ENCODE measurements around the gene SRPK1. TPM values are rescaled to one million over a fixed set of nuclear protein-coding genes. Genes with fewer than 3 reads are reported as not detected.

Gene SRPK1
- polyA plus RNA-seq, 4 donors, result 33.6 to 51.9 (median 50.6) TPM

DNA sequence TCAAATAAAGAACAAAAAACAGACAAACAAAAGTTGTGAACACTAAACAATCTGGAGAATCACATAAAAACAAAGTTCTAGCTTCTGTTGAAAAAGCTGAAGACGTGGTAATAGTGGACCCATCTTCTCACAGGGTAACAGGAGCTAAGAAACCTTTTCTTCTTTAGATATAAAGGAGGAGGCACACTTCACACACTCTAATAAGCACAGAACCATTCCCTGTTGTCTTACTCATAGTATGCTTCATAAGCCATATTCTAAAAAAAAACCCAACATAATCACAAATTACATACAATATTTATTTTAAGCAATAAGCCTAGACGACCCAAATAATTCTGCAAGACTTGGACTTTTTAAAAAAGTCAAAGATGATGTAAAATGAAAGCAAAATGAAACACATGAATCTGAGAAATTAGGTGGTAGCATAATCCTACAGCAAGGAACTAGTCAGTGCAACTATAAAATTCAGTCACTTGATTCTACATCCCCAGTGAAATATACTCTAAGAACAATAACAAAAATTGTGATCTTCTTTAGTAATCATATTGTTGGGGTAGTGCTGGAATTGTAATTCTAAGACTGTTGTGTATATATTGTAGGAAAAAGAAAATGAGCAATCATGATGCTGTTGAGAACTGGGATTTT is 15.6 kb downstream of the SRPK1 start:
- DNase-seq (ENCODE audit: low read depth in 4 of 4, low spot score in 3 of 4), result no peak

DNA sequence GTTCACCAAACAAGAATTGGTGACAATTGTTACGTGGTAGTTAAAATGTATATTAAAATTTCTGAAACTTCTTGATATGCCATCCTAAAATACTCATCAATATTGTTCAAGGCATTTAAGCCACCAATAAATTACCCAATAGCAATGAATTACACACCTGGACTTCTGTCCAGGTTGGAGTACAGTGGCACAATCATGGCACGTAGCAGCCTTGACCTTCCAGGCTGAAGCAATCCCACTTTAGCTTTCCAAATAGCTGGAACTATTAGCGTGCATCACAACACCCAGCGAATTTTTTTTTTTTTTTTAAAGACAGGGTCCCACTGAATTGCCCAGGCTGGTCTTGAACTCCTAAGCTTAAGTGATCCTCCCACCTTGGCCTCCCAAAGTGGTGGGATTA is 17.2 kb downstream of the SRPK1 start:
- no peak for DNase-seq (ENCODE audit: low read depth in 4 of 4, low spot score in 3 of 4)

DNA sequence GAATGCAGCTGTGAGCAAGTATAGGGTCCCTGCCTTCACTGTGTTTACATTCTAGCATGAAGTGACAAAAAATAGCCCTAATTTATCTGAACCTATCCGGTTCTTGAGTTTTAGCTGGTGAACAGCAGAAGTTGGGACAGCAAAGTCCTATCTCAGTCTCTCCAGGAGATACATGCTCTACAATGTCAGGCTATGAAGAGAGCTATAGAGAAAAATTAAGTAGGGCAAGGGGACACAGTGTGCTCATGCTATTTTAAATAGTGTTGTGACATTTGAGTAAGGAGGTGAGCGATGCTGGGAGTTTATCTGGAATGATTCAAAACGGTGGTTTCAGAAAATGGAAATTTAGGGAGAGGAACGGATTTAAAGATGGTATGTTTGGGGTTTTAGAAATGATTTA is 20.4 kb downstream of the SRPK1 start:
- DNase-seq (ENCODE audit: low read depth in 4 of 4, low spot score in 3 of 4), result no peak

DNA sequence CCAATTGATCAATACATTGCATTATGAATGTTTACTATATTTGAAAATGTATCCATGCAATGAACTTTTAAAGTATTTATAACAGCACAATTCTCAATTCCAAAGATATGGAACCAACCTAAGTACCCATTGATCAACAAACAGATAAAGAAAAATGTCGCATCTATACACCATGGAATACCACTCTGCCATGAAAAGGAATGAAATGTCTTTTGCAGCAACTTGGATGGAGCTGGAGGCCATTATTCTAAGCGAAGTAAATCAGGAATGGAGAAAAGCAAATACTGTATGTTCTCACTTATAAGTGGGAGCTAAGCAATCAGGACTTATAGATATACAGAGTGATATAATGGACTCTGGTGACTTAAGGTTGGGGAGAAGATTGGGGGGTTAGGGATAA is 22.9 kb downstream of the SRPK1 start:
- DNase-seq (ENCODE audit: low read depth in 4 of 4, low spot score in 3 of 4), result no peak

DNA sequence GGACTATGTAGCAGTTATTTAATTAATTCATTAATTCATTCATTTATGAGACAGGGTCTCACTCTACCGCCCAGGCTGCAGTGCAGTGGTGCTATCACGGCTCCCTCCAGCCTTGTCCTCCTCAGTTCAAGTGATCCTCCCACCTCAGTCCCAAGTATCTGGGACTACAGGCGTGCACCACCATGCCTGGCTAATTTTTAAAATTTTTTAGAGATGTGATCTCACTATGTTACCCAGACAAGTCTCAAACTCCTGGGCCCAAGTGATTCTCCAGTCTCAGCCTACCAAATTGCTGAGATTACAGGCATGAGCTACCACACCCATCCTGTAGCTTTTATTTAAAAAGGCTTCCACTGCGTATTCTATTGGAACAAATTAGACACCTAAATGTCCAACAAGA is 23.4 kb downstream of the SRPK1 start:
- no peak for DNase-seq (ENCODE audit: low read depth in 4 of 4, low spot score in 3 of 4)

DNA sequence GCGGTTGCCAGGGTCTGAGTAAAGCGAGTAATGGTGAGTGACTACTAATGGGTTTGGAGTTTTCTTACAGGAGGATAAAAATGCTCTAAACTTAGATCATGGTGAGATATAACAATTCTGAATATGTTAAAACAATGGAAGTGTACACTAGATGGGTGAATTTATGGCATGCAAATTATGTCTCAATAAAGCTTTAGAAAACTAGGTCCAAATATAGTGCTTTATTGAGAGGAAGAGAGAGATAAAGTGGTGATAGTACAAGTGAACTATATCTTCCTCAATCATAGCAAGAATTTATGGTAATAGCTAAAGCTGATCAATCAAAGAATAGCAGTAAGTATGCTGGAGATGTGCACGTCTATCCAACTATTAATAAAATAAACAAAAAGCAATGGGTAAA is 23.9 kb downstream of the SRPK1 start:
- DNase-seq (ENCODE audit: low read depth in 4 of 4, low spot score in 3 of 4), result no peak

DNA sequence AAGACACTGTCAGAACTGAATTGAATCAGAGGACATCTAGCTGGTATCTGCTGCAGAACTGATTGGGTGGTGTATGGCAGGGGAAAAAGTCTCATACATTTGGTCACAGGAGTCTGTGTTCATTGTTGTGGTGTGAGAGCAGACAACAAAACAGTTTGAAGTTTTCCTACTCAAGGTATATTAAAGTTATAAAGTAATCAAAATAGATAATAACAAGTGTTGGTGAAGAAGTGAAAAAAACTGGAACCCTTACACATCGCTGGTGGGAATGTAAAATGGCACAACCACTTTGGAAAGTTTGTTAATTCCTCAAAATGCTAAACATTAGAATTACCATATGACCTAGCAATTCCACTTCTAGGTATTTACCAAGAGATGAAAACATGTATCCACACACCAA is 24.7 kb downstream of the SRPK1 start:
- no peak for DNase-seq (ENCODE audit: low read depth in 4 of 4, low spot score in 3 of 4)

DNA sequence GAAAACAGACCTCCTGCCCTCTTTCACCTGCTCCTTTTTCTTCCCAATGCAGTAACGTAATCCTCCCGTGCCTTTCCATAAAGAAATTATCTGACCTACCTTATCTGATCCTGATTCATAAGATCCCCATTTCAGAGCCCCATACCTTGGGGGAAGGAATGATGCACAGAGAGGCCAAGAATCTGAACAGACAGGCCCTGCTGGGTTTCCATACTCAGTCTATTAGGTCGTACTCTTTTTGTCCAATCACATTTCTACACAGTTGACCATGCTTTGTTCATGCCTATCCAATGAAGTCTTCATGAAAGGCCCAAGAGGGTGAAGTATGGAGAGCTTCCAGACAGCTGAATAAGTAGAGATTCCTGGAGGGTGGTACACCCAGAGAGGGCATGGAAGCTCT is 25.3 kb downstream of the SRPK1 start:
- no peak for DNase-seq (ENCODE audit: low read depth in 4 of 4, low spot score in 3 of 4)

DNA sequence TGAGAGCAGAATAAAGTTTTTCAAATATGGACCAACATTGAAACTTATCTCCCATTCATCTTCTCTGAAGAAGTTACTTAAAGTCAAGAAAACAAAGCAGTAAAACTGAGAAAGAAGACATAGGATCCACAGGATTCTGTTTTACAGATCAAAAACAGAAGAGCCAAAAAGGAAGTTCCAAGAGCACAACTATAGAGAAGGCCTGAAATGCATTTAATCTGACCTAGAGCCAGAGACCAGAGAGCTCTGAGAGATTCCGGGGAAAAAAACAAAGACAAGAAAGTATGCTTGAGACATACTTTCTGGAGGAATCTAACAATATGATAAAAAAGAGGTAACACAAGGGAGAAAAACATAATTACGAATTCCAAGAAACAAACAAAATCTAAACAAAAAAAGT is 26.1 kb downstream of the SRPK1 start:
- DNase-seq (ENCODE audit: low read depth in 4 of 4, low spot score in 3 of 4), result no peak

DNA sequence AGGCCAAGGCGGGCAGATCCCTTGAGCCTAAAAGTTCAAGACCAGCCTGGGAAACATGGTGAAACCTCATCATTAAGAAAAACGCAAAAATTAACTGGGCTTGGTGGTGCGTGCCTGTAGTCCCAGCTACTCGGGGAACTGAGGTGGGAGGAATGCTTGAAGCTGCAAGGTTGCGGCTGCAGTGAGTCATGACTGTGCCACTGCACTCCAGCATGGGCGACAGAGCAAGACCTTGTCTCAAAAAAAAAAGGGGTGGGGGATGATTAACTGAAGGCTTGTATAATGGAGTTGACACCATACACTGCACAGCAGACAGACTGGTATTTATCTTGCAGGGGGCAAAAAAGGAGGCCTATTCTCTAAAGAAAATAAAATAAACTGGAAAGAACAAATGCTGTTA is 27.7 kb downstream of the SRPK1 start:
- peak in 1 of 4 donors; percentile 17 for DNase-seq (ENCODE audit: low read depth in 4 of 4, low spot score in 3 of 4)

DNA sequence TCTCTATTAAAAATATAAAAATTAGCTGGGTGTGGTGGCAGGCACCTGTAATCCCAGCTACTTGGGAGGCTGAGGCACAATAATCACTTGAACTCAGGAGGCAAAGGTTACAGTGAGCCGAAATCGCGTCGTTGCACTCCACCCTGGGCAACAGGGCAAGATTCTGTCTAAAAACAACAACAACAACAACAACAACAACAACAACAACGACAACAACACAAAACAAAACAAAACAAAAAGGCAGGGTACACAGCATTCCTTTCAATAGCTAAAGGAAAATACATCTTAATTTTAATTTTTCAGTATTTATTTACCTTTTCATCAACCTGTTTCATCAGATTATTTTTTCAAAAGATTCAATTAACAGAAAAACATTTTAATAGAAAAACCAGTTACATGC is 28.4 kb downstream of the SRPK1 start:
- DNase-seq (ENCODE audit: low read depth in 4 of 4, low spot score in 3 of 4), result no peak

DNA sequence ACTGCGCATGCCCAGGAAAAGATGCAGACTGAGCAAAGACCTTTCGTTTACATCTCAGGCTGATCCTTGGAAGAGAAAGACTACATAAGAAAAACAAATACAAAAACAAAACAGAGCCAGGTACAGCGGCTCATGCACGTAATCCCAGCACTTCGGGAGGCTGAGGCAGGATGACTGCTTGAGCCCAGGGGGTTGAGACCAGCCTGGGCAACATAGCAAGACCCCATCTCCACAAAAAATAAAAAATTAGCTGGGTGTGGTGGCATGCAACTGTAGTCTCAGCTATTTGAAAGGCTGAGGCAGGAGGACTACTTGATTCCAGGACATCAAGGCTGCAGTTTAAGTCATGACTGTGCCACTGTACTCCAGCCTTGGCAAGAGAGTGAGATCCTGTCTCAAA is 41.7 kb downstream of the SRPK1 start:
- no peak for DNase-seq (ENCODE audit: low read depth in 4 of 4, low spot score in 3 of 4)

DNA sequence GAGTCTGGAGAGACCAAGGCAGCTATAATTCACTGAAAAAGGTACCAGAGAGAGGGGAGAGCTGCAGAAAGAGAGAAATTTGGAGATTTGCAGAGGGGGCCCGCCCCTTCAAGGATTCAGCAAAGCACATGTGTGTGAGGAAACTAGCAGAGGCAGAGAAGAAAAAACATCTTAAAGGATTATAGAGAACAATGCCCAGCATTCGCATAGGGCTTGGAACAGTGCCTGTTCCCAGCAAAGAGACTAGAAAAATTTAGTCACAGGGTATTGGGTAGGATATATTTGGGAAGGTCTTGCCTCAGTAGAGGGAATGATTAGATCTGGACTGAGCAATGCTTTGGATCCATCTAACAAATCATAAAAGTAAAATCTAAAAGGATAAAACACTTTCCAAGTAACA is 44.0 kb downstream of the SRPK1 start:
- DNase-seq (ENCODE audit: low read depth in 4 of 4, low spot score in 3 of 4), result no peak

DNA sequence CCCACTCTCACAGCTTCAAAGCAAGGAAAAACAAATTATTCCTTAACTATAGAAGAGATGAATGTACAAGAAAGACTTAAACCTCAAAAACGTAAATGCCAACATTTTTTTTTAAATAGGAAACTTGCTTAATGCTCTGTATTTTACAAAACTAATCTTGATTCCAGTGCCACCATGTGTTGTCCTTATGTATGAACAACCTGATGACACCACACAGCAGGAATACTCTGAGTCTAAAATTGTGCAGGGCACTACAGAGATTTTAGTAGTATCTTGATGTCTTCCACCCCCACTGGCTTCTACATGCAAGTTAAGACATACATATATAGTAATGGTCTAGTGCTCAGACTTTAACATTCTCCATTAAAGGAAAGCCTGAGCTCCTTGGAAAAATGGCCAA is 46.2 kb downstream of the SRPK1 start:
- no peak for DNase-seq (ENCODE audit: low read depth in 4 of 4, low spot score in 3 of 4)

DNA sequence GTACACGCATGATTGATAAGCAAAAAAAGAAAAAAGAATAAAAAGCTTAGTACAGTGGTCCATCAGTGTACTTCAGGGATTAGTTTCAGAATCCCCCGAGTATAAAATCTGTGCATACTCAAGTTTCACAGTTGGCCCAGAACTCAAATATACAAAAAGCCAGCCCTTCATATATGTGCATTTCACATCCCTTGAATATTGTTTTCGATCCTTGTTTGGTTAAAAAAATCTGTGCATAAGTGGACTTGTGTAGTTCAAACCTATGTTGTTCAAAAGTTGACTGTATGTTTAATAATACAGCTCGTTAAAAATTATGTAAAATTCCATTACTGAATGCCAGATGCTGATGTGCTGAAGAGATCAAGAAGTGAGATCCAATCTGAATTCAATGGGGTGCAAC is 61.5 kb downstream of the SRPK1 start:
- no peak for DNase-seq (ENCODE audit: low read depth in 4 of 4, low spot score in 3 of 4)

DNA sequence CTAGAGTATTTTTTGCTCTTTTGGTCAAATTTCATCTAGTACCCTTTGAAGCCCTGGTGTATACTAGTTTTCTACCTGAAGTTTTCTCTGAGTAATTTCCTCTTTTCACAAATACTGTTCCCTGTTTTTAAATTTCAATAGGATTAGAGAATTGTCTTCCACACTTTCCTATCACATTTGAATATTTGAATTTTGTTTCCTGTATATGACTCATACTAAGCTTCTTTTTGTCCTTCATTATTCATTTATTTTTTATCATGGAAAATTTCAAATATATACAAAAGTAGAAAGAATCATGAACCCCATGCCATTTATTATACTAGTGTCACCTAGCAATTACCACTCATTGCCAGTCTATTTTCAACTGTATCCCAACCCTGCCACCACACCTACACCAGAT is 63.0 kb downstream of the SRPK1 start:
- no peak for DNase-seq (ENCODE audit: low read depth in 4 of 4, low spot score in 3 of 4)

DNA sequence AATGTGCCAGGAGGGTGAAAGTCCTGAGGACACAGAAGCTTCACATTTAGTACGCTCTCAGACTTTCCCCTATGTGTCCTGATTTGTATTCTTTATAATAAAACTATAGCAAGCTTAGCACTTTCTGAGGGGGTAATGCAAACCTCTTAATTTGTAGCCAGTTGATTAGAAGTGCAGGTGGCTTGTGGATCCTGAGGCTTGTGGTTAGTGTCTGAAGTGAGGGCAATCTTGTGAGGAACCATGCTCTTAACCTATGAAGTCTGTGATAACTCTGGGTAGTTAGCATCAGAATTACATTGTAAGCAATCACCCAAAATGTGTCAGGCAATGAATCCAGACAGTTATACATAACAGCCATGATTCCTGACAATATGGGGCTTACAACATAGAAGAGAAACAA is 64.6 kb downstream of the SRPK1 start:
- no peak for DNase-seq (ENCODE audit: low read depth in 4 of 4, low spot score in 3 of 4)

DNA sequence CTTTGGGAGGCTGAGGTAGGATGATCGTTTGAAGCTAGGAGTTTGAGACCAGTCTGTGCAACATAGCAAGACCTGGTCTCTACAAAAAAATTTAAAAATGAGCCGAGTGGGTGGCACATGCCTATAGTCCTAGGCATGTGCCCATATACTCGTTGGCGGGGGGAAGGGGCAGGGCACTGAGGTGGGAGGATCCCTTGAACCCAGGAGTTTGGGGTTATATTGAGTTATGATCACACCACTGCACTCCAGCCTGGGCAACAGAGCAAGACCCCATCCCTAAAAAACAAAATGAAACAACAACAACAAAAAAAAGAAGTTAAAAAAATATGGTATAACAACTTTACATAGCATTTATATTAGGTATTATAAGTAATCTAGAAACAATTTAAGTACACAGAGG is 67.9 kb downstream of the SRPK1 start:
- no peak for DNase-seq (ENCODE audit: low read depth in 4 of 4, low spot score in 3 of 4)

DNA sequence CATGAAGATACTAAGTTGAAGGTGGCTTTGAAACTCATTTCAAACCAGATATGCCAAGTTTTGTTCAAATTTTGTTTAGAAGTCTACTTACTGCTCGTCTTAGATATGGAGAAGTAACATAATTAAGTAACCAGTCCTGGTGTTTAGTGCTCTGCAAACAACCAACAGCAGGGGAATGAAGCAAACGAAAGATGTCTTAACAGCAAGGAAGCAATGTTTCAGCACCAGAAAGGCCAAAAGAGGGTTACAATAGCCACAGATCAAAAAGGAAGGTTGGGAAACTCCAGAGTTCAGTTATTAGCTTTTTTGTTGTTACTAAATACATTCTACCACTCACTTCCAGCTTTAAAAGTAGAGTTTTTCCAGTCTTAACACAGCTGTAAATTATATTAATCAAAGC is 70.7 kb downstream of the SRPK1 start:
- no peak for DNase-seq (ENCODE audit: low read depth in 4 of 4, low spot score in 3 of 4)

DNA sequence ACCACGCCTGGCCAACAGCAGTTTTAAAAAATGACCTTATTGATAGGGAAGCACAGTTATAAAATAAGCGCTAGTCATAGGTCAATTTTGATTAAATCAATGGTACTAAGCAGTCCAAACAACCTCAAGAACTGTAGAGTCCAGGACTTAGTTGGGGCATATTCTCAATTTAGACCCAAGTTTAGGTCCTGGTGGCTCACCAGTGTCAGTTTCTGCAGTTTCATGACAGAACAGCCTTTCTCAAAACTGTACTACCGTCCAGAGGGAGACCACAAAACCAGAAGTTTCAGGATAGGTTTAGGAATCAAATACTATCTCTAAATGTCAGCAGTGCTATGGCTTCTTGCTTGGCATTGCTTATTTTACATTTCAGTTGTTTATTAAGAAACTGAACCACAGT is 76.6 kb downstream of the SRPK1 start:
- DNase-seq (ENCODE audit: low read depth in 4 of 4, low spot score in 3 of 4), result no peak

DNA sequence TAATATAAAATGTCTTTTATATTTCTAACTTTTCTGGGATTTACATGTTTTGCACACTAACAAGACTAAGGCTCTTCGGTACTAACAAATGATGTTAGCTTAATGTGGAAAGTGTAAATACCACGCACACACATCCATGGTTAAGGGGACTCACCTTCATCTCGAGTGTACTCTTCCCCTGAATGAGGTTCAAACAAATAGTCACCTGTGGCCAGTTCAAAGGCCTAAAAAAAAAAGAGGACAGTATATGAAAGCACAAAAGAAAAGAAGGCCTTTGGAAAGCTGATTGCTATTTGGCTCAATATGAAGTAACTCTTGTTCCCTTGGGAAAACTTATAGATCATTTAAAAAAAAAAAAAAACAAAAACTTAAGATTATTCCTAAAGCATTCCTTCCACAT is 78.5 kb downstream of the SRPK1 start:
- DNase-seq (ENCODE audit: low read depth in 4 of 4, low spot score in 3 of 4), result no peak

DNA sequence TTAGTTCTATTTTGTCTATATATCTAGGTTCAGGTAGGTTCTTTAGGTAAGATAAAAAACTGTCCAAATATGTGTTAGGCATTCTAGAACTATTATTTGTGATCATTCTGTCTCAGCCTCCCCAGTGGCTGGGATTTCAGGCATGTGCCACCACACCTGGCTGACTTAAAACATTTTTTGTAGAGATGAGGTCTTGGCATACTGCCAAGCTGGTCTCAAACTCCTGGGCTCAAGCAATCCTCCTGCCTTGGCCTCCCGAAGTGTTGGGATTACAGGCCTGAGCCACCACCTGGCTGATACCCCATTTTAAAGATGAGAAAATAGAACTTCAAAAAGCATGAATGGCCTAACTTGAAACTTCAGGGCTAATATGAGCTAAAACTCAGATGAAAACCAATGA is 81.9 kb downstream of the SRPK1 start:
- no peak for DNase-seq (ENCODE audit: low read depth in 4 of 4, low spot score in 3 of 4)

DNA sequence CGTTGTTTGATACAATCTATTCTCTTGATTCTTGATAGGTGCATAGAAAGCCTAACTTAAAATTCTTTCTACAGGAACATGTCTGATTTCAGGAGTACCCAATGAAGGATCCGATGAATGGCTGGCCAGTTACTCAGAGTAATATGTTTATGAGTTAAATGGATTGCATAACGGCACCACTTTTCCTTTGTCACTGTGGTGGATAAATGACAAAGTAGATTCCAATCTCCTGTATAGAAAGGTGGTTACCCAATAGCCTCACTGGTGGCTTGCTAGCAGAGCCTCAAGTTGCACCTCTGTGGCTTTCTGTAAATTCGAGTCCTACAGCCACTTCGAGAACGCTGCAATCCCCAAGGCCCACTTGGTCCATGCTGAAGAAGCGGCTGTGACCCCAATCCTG is 87.4 kb downstream of the SRPK1 start:
- no peak for DNase-seq (ENCODE audit: low read depth in 4 of 4, low spot score in 3 of 4)
